T follicular helper cell (primary cell): Measurements from ENCODE around the gene ABCA8.
"Not testable (repeated sequence)": the region's sequence is repeated elsewhere in the genome, so short reads cannot be mapped to it uniquely, and the experiment has no call there.

ENCODE experiments used
- DNase-seq: peaks from one replicate; pipeline ENCODE4 v3.0.0-alpha.2; 2020; ENCODE audit warnings: low read depth

Gene ABCA8

DNA sequence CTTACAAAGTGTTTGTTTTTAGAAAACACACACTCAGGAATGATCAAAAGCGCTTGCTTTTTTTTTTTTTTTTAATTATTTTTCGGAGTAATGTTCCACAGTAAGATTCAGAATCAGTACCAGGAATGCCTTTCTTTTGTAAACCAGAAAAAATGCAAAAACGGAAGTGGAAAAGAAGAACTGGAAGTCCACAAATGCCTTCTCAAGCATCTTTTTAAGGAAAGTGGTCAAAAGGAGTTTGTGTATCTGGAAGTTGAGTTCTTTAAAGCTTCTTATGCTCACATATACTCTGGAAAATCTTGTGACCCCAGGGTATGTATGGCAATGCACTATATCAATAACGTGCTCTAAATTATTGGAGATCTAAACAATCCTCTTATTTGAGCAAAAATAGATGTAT is 126.0 kb downstream of the ABCA8 start:
- DNase-seq = no peak

DNA sequence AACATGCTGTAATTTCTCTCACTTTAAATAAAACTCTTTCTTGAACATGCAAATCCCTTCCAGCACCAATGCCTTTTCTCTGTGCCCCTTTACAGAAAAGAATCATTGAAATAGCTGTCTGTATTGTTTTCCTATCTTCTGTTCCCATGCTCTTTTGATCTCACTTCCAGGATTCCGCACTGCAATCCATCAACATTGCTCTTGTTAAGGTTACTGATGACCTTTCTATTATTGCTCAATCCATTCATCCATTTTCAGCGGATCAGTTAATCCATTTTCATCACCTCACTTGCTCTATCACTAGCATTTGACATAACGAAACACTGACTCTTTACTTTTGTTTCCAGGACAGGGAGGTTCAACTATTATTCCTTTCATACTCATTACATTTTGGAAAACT is 130.5 kb downstream of the ABCA8 start:
- DNase-seq = no peak

DNA sequence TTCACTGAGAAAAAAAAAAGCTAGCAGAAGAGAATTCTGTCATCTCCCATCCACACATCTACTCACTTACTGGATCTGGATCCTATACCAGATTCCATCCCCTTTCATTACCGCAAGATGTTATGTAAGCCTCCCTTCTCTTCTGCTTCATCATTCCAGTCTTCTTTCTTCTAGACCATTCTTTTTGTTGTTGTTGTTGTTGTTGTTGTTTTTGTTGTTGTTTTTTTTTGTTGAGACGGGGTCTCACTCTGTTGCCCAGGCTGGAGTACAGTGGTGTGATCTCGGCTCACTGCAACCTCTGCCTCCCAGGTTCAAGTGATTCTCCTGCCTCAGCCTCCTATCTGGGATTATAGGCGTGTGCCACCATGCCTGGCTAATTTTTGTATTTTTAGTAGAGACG is 131.0 kb downstream of the ABCA8 start:
- DNase-seq = not testable (repeated sequence)

DNA sequence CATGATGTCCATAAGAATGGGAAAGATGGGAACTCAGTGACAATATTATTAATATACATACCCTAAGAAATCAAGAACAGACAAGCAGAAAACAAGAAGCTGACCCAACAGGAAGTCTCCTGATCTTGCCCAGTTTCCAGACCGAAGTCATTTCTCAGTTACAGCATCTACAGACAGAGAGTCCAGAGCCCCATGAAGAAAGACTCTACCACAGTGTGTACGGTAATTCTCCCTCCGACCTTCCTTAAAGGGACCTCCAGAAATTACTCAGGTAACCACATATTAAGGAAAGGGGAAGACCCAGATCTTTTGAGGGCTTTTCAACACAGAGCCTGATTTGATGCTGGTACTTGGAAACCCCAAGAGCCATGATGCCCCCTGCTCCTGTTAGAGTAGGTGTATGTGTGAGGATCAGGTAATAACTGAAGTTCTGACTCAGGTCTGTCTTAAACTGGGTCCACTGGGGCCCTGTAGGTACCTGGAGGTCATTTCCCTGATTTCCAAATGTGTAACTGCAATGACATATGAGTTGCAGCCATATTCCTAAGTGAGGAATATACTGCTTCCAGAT is 132.4 kb downstream of the ABCA8 start:
- DNase-seq = no peak

DNA sequence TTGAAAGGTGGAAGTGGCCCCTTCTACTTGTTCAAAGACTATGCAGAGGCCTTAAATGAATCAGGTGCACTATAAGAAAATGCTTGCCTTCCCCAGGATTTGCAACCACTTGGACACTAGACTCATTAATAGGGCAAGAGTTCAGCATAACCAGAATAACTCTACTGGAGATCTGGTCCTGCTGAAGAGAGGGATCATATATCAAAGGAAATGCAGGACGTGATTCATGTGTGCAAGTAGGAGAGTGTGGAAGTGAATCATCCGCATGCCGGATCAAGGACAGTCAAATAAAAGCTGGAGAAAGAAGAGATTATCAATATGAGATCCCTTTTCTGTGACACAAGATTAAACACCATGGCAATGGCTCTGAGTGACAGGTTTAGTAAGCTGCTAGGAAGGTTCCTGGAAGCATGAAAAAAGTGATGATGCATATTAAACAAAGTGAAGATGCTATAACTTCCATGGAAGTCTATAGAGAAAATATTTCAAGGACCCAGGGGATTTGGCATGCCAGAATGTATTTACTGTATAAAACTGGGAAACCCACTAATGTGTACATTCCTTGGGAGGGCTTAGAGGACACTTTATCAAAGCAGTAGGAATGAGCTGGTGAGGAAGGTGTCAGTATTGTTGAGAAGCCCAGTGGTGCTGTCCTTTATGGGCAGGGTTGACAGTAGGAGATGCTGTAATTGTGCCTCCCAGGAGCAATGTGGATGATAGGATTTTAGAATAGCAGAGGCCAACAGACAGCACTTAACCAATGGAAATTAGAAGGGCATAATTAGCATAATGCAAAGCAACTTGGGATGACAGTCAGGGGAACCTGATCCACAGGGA is 133.1 kb downstream of the ABCA8 start:
- DNase-seq = no peak

DNA sequence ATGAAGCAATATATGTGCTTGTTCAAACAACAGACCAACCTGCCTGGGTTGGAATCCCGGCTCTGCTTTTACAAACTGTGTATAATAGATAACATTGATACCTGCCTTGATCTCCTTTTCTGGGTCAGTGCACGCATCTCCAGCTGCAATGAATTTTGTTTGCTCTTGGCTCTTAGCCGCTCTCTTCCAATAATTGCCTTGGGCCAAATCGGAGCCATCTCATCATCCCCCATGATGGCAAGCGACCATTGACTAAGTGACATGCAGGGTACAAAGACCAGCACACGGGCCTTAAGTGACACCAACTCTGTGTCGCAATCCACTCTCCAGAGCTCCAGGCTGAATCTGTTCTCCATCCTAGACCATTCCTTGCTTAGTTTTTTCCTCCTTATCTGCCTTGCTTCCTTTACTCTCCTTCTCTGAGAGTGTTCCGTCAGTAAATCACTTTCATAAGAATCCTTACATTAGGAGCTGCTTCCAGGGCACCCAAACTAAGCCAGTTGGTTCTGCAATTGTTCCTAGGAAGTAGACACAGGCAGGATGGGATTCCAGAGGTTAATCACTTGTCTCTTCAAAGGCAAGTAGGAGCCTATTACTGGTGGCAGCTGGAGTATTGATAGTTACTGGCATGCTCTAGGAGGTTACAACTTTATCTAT is 134.2 kb downstream of the ABCA8 start:
- DNase-seq = no peak

DNA sequence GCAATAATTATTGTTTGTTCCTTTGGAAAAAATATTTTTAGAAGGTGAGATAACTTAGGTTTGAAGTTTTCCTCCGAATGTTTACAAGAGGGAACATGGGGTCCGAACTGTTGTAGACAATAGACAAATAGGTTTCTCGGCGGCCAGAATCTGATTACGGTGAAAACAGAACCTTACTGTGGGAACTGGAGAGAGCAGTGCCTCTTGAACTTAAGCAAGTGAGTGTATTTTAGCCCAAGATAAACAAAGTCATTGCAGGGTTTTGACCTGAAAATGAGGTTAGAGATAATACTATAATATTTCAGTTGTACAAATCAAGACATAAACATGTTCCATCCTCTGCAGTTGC is 134.7 kb downstream of the ABCA8 start:
- DNase-seq = no peak

DNA sequence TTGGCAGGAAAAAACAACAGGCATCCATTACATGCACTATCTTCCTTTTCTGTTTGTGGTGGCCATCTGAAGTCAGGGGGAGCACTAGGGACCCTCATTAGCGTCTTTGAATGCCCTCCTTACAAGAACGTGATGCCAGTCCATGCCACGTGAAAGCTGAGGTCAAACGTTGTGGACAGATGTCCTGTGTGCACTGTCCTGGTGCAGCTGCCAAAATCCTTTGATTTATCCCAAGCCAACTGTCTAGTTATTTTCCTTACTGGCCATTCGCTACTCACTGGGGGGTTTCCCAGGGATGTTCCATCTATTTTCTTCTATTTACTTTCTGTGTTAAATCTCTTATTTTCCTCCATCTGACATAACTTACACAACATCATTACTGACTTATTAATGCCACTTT is 135.7 kb downstream of the ABCA8 start:
- DNase-seq = no peak
